GM18517 (cell line): ENCODE results near the gene PLPP1.

ENCODE experiments used
- ATAC-seq: cut with Tn5 transposase; IDR thresholded peaks from one replicate; pipeline ENCODE4 v1.9.1; 2021; ENCODE audit warnings: mild to moderate bottlenecking, moderate library complexity; ENCODE audit not compliant: unreplicated experiment

PLPP1 gene

GRCh38 chr5:55454282-55454681 is 80.5 kb downstream of the PLPP1 start:
- no peak for ATAC-seq

- ATAC-seq: no peak
Measured at GRCh38 chr5:55453211-55453610, 81.6 kb downstream of the PLPP1 start.

GRCh38 chr5:55451976-55452375 is 82.8 kb downstream of the PLPP1 start:
- ATAC-seq: no peak

GRCh38 chr5:55450050-55450765 is 84.6 kb downstream of the PLPP1 start:
- ATAC-seq: no peak

- ATAC-seq: no peak
Measured at GRCh38 chr5:55446640-55447351, 88.0 kb downstream of the PLPP1 start.

GRCh38 chr5:55445791-55446190 is 89.0 kb downstream of the PLPP1 start:
- no peak for ATAC-seq

GRCh38 chr5:55441954-55442353 is 92.8 kb downstream of the PLPP1 start:
- ATAC-seq: no peak

GRCh38 chr5:55441107-55441771 is 93.5 kb downstream of the PLPP1 start:
- no peak for ATAC-seq

- no peak for ATAC-seq
Measured at GRCh38 chr5:55440188-55440646, 94.5 kb downstream of the PLPP1 start.

- ATAC-seq: no peak
Measured at GRCh38 chr5:55438998-55439397, 95.8 kb downstream of the PLPP1 start.

- no peak for ATAC-seq
Measured at GRCh38 chr5:55437859-55438206, 96.9 kb downstream of the PLPP1 start.

- ATAC-seq: no peak
Measured at GRCh38 chr5:55437452-55437851, 97.3 kb downstream of the PLPP1 start.

- ATAC-seq: no peak
Measured at GRCh38 chr5:55432549-55432948, 102.2 kb downstream of the PLPP1 start.

GRCh38 chr5:55429613-55430253 is 105.0 kb downstream of the PLPP1 start:
- no peak for ATAC-seq

GRCh38 chr5:55429221-55429612 is 105.5 kb downstream of the PLPP1 start:
- no peak for ATAC-seq

- ATAC-seq: no peak
Measured at GRCh38 chr5:55427157-55427556, 107.6 kb downstream of the PLPP1 start.

- no peak for ATAC-seq
Measured at GRCh38 chr5:55426455-55426854, 108.3 kb downstream of the PLPP1 start.

- peak; percentile 95 for ATAC-seq
Measured at GRCh38 chr5:55421074-55421529, 113.7 kb downstream of the PLPP1 start.

- no peak for ATAC-seq
Measured at GRCh38 chr5:55418994-55419968, 115.5 kb downstream of the PLPP1 start.

- no peak for ATAC-seq
Measured at GRCh38 chr5:55416306-55416705, 118.5 kb downstream of the PLPP1 start.
